HG03039 (cell line): ENCODE measurements around the gene NKIRAS2.

ENCODE experiments used
- ATAC-seq: cut with Tn5 transposase; IDR thresholded peaks from one replicate; pipeline ENCODE4 v1.9.1; 2021; ENCODE audit warnings: mild to moderate bottlenecking, moderate library complexity; ENCODE audit not compliant: unreplicated experiment

The NKIRAS2 gene

GRCh38 chr17:42053731-42054500 lies 34.0 kb downstream of the NKIRAS2 start:
- ATAC-seq, result no peak

- ATAC-seq, result no peak
Observed at GRCh38 chr17:42055027-42055426, 35.1 kb downstream of the NKIRAS2 start.

- no peak for ATAC-seq
Observed at GRCh38 chr17:42055496-42055895, 35.6 kb downstream of the NKIRAS2 start.

DNA sequence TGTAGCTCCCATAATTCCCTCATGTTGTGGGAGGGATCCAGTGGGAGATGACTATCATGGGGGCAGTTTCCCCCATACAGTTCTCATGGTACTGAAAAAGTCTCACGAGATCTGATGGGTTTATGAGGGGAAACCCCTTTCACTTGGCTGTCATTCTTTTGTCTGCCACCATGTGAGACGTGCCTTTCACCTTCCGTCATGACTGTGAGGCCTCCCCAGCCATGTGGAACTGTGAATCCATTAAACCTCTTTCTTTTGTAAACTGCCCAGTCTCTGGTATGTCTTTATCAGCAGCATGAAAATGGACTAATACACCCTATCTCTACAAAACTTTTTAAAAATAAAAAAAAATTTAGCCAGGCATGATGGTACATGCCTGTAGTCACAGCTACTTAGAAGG lies 36.7 kb downstream of the NKIRAS2 start:
- no peak for ATAC-seq

GRCh38 chr17:42058063-42058462 lies 38.2 kb downstream of the NKIRAS2 start:
- ATAC-seq, result no peak

DNA sequence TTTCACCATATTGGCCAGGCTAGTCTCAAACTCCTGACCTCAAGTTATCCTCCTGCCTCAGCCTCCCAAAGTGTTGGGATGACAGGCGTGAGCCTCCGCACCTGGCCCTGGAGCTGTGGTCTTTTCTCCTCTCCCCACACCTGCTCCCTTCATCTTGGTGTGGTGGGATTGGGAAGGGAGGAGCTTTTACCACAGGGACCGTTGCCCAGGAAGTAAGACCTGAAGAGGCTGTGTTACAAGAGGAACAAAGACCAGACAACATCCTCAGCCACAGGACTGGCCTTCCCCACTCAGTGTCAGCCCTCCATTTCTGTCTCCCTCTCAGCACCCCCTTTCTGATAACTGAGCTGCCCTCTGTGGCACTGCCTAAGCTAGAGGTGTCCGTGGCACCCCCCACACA lies 39.9 kb downstream of the NKIRAS2 start:
- no peak for ATAC-seq

GRCh38 chr17:42060231-42060630 lies 40.3 kb downstream of the NKIRAS2 start:
- ATAC-seq, result no peak

GRCh38 chr17:42061646-42062487 lies 42.0 kb downstream of the NKIRAS2 start:
- ATAC-seq, result no peak

GRCh38 chr17:42062681-42063080 lies 42.8 kb downstream of the NKIRAS2 start:
- no peak for ATAC-seq

- ATAC-seq, result no peak
Observed at GRCh38 chr17:42065201-42065600, 45.3 kb downstream of the NKIRAS2 start.

DNA sequence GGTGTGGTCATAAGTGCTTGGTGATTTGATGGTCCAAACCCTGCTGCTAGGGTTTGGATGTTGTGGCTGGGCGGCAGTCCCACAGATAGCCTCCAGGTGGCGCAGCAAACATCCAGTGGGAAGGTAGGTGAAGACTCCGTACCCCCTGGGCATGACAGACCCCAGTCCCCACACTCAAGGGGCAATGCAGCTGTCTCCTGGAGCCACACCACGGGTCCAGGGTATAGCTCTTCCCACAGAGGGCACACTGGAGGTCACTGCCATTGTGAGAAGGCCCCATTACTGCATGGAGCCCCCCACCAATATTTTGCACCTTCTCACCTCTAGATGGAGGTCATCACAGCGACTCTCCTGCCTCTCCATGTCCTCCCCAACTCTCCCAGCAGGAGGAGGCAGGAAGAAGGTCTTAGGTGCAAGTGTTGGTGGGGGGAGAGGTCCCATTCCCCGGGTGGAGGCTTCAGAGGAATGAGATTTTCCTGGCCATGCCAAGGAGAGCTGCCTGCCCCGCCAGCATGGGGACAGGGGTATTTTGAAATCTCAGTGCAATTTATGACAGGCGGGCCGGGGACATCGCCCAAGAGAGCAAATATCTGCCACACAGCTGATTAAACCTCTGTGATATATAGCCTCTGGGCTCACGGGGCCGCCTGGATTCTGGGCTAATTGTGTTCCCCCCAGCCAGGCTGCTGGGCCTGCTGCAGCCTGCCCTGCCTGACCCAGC lies 47.6 kb downstream of the NKIRAS2 start:
- ATAC-seq, result no peak

GRCh38 chr17:42068979-42069378 lies 49.1 kb downstream of the NKIRAS2 start:
- no peak for ATAC-seq

DNA sequence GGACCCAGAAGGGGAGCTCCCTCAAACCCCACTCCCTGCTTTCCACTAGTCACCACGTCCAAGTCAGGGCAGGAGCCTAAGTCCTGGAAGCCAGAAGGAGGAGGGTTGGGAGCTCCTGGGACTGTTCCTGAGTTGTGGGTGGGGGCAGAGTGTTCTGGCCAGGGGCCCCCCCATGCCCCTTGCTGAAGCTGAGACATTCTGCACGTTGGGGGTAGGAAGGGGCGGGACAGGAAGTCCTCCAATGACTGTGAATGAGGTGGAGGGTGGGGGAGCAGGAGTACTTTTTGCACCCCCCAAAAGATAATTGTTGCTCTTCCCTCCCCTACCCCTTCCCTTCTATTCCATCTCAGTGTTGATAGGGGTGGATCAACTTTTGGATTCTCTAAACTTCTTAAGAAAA lies 51.9 kb downstream of the NKIRAS2 start:
- no peak for ATAC-seq

DNA sequence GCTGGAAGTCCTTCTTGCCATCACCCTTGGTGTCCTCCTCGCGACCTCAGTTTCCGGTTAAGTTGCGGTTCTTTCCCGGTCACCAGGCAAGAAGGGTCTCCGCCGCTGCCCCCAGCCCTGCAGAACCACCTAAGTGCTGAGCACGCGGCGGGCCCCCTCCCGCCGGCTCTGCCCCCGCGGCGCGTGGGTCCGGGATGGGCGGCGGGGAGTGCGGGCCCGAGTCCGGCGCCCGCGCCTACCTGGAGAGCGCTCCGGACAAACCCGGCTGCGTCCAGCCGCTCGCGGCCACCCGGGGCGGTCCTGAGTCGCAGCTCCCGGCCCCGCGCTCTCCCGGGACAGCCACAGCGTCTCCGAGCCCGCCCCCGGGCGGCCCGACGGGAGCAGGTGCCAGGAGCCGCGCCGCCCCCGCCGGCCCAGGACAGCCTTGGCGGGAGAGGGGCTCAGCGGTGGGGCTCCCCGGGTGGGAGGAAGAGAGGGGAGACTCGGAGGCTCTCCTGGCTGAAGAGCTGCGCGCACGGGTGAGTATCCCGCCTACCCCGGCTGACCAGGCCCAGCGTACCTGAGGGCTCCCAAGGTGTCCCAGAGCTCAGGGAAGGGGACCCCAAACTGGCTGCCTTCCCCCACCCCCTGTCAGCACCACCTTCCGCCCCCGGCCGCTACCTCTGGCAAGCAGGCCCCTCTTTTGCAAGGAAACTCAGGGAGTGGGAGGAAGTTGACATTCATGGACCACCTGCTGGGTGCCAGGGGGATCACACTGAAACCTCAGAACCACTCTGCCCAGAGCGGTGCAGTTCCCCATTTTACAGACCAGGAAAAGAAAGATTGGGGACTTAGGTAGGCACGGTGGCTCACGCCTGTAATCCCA lies 52.7 kb downstream of the NKIRAS2 start:
- ATAC-seq, result no peak
